ENCODE data around the gene BTNL2. TPM values are rescaled to one million over a fixed set of nuclear protein-coding genes. Genes with fewer than 3 reads are reported as not detected.

The BTNL2 gene
- total RNA-seq, 1 experiment from 2014 or later = not detected

GRCh38 chr6:32432050-32432450, 25.1 kb upstream of the BTNL2 start:
- Histone ChIP-seq H3K9ac (ENCODE audit: low read length) (no peak overlapping the region), H3K79me2 (ENCODE audit: low read length) (no peaks in the 10 kb centered on the region), H3K9me2 (replicated peaks; ENCODE audit: low read length) (no peaks in the 10 kb centered on the region), H3K27ac (ENCODE audit: low read length) (no peak overlapping the region), H3K4me1 (ENCODE audit: insufficient read depth, low read length) (no peaks in the 10 kb centered on the region), H4K20me1 (ENCODE audit: low read length) (no peaks in the 10 kb centered on the region), H2AFZ (ENCODE audit: low read length) (no peak overlapping the region), H3F3A (ENCODE audit: low read length, unreplicated experiment) (no peaks in the 10 kb centered on the region), H3K4me2 (ENCODE audit: low read length) (no peak overlapping the region), H3K4me3 (ENCODE audit: low read length) (no peak overlapping the region), H3K9me3 (ENCODE audit: low read length) (no peaks in the 10 kb centered on the region), H3K27me3 (ENCODE audit: low read length) (peaks cover 36% of the 10 kb centered on the region), H3K36me3 (ENCODE audit: low read depth, low read length) (no peaks in the 10 kb centered on the region)
- POLR2A ChIA-PET (ENCODE audit: unreplicated experiment) = interaction anchor here (0.6 kb wide), 1 partner anchor 352 kb away, joined by 3 read pairs; no protein-coding TSS in a partner anchor
- DNase-seq = peak; percentile 51
- BruUV-seq (replicated peaks) = no TSS peak
- intact Hi-C loops (cut with micrococcal nuclease) = loop anchor here (1.0 to 5.0 kb wide), 2 partner anchors 268 to 365 kb away; no protein-coding TSS in a partner anchor
- TF ChIP-seq CTCF (conservative IDR thresholded peaks at IDR 0.05; ENCODE audit: low read depth, low read length) (peak; percentile 63), EZH2phosphoT487 (IDR thresholded peaks at IDR 0.05; ENCODE audit: borderline replicate concordance, low read length) (no peak)
- CTCF ChIA-PET = no interaction called here
- ATAC-seq = no peak

- no peak overlapping the region for H2AFZ ChIP-seq (ENCODE audit: low read length)
- ChIA-PET POLR2A (ENCODE audit: unreplicated experiment) (no interaction called here), CTCF (no interaction called here)
- H4K20me1 ChIP-seq (ENCODE audit: low read length) = no peaks in the 10 kb centered on the region
- no peak overlapping the region for H3K4me3 ChIP-seq (ENCODE audit: low read length)
- DNase-seq (no peak), ATAC-seq (no peak)
- H3K27ac ChIP-seq (ENCODE audit: low read length) = no peak overlapping the region
- peaks cover 28% of the 10 kb centered on the region for H3K27me3 ChIP-seq (ENCODE audit: low read length)
- no peaks in the 10 kb centered on the region for H3K36me3 ChIP-seq (ENCODE audit: low read depth, low read length)
- no peaks in the 10 kb centered on the region for H3K9me3 ChIP-seq (ENCODE audit: low read length)
- H3K4me1 ChIP-seq (ENCODE audit: insufficient read depth, low read length) = no peaks in the 10 kb centered on the region
- BruUV-seq (replicated peaks) = no TSS peak
- no peak overlapping the region for H3K4me2 ChIP-seq (ENCODE audit: low read length)
- H3K9me2 ChIP-seq (replicated peaks; ENCODE audit: low read length) = no peaks in the 10 kb centered on the region
- H3F3A ChIP-seq (ENCODE audit: low read length, unreplicated experiment) = no peaks in the 10 kb centered on the region
- H3K9ac ChIP-seq (ENCODE audit: low read length) = no peak overlapping the region
- intact Hi-C loops (cut with micrococcal nuclease) = loop anchor here (5.0 kb wide), 1 partner anchor 366 kb away; no protein-coding TSS in a partner anchor
- TF ChIP-seq EZH2 (IDR thresholded peaks at IDR 0.05; ENCODE audit: low read length, unreplicated experiment) (no peak), EZH2phosphoT487 (IDR thresholded peaks at IDR 0.05; ENCODE audit: borderline replicate concordance, low read length) (no peak), CTCF (conservative IDR thresholded peaks at IDR 0.05; ENCODE audit: low read depth, low read length) (no peak)
- no peaks in the 10 kb centered on the region for H3K79me2 ChIP-seq (ENCODE audit: low read length)
Observed at GRCh38 chr6:32431142-32431541, 24.2 kb upstream of the BTNL2 start.

- Histone ChIP-seq H3K9me2 (replicated peaks; ENCODE audit: low read length) (no peaks in the 10 kb centered on the region), H3K36me3 (ENCODE audit: low read depth, low read length) (no peaks in the 10 kb centered on the region), H3K9ac (ENCODE audit: low read length) (no peak overlapping the region), H3K27me3 (ENCODE audit: low read length) (peaks cover 21% of the 10 kb centered on the region), H3F3A (ENCODE audit: low read length, unreplicated experiment) (no peaks in the 10 kb centered on the region), H3K4me2 (ENCODE audit: low read length) (no peak overlapping the region), H3K79me2 (ENCODE audit: low read length) (no peaks in the 10 kb centered on the region), H3K4me1 (ENCODE audit: insufficient read depth, low read length) (no peaks in the 10 kb centered on the region), H4K20me1 (ENCODE audit: low read length) (no peaks in the 10 kb centered on the region), H3K27ac (ENCODE audit: low read length) (no peak overlapping the region), H2AFZ (ENCODE audit: low read length) (no peak overlapping the region), H3K9me3 (ENCODE audit: low read length) (no peaks in the 10 kb centered on the region), H3K4me3 (ENCODE audit: low read length) (no peak overlapping the region)
- ChIA-PET POLR2A (ENCODE audit: unreplicated experiment) (no interaction called here), CTCF (no interaction called here)
- intact Hi-C loops (cut with micrococcal nuclease) = loop anchor here (5.0 kb wide), 1 partner anchor 367 kb away; no protein-coding TSS in a partner anchor
- no peak for DNase-seq
- no TSS peak for BruUV-seq (replicated peaks)
- ATAC-seq = no peak
- no peak for TF ChIP-seq CTCF (conservative IDR thresholded peaks at IDR 0.05; ENCODE audit: low read depth, low read length)
- TF ChIP-seq EZH2 (IDR thresholded peaks at IDR 0.05; ENCODE audit: low read length, unreplicated experiment) = no peak
- TF ChIP-seq EZH2phosphoT487 (IDR thresholded peaks at IDR 0.05; ENCODE audit: borderline replicate concordance, low read length) = no peak
Observed at GRCh38 chr6:32430179-32430578, 23.2 kb upstream of the BTNL2 start.

All from PC-3 (cell line).